H1 (cell line): ENCODE measurements around the gene ADAMTSL2. TPM values are rescaled to one million over a fixed set of nuclear protein-coding genes. Genes with fewer than 3 reads are reported as not detected.

Experiments used
- CTCF ChIA-PET: fragments of 300-600 bp; sonication (Branson Sonifier 250); formaldehyde crosslinking; loops from one replicate; lab custom pipeline; 2021; ENCODE audit not compliant: partially characterized antibody; lab: Charles Lee
- POLR2A ChIA-PET: fragments of 300-600 bp; sonication (Branson Sonifier 250); formaldehyde crosslinking; loops from one replicate; lab custom pipeline; 2021; ENCODE audit warnings: inconsistent platforms; ENCODE audit not compliant: partially characterized antibody; lab: Charles Lee
- DNase-seq, 2 experiments: peaks; one replicate each; pipeline versions ENCODE4 v3.0.0 to v3.0.0-alpha.2; 2010 to 2022; ENCODE audit warnings: low spot score in 2 of 2, low read depth in 1 of 2, mixed read lengths in 1 of 2
- FAIRE-seq: peaks from 2 replicates; lab custom pipeline; 2011; peaks lifted over from hg19 to GRCh38; lab: Jason Lieb, UNC
- H2AFZ ChIP-seq: 2 replicates; pipeline ENCODE4 v1.8.1; 2012; ENCODE audit warnings: low read length, inconsistent platforms
- H2AK5ac ChIP-seq: 2 replicates; pipeline ENCODE4 v1.6.1; 2013; ENCODE audit warnings: low read depth, low read length
- H2BK120ac ChIP-seq: replicated peaks from 2 replicates; pipeline ENCODE3; 2013; ENCODE audit warnings: low read depth, low read length, inconsistent platforms
- H2BK12ac ChIP-seq: 2 replicates; pipeline ENCODE4 v1.6.1; 2013; ENCODE audit warnings: low read depth, low read length
- H2BK15ac ChIP-seq: 2 replicates; pipeline ENCODE4 v1.6.1; 2013; ENCODE audit warnings: low read length
- H2BK20ac ChIP-seq: 2 replicates; pipeline ENCODE4 v1.6.1; 2013; ENCODE audit warnings: low read length
- H2BK5ac ChIP-seq: 2 replicates; pipeline ENCODE4 v1.6.1; 2013; ENCODE audit warnings: low read depth, low read length
- H3K14ac ChIP-seq: 2 replicates; pipeline ENCODE4 v1.6.1; 2013; ENCODE audit warnings: inconsistent platforms; ENCODE audit not compliant: insufficient read length
- H3K18ac ChIP-seq: 2 replicates; pipeline ENCODE4 v1.6.1; 2013; ENCODE audit warnings: low read length; ENCODE audit errors: extremely low read depth
- H3K23ac ChIP-seq: 2 replicates; pipeline ENCODE4 v1.6.1; 2013; ENCODE audit warnings: inconsistent platforms; ENCODE audit not compliant: insufficient read length
- H3K23me2 ChIP-seq: 2 replicates; pipeline ENCODE4 v1.6.1; 2013; ENCODE audit warnings: low read depth, low read length
- H3K27ac ChIP-seq: 2 replicates; pipeline ENCODE4 v1.6.1; 2011; ENCODE audit warnings: low read depth, low read length, inconsistent platforms
- H3K27me3 ChIP-seq, 4 experiments: replicated peaks in 1 of 4; 1 replicate in 1 of 4; 2 replicates in 3 of 4; pipeline versions ENCODE4 v1.6.1 to v1.8.1; 2011 to 2013; ENCODE audit warnings: low read length in 3 of 4, mild to moderate bottlenecking in 3 of 4, inconsistent platforms in 2 of 4, mixed read lengths in 2 of 4, moderate library complexity in 1 of 4; ENCODE audit not compliant: control insufficient read depth in 3 of 4, insufficient read depth in 3 of 4; ENCODE audit errors: extremely low read depth in 1 of 4
- H3K36me3 ChIP-seq, 4 experiments: 2 replicates each; pipeline versions ENCODE4 v1.6.1 to v1.8.1; 2011 to 2013; ENCODE audit warnings: mild to moderate bottlenecking in 4 of 4, low read length in 3 of 4, moderate library complexity in 2 of 4, control low read depth in 1 of 4, inconsistent platforms in 1 of 4; ENCODE audit not compliant: insufficient read depth in 4 of 4, control insufficient read depth in 2 of 4
- H3K4ac ChIP-seq: replicated peaks from 2 replicates; pipeline ENCODE3; 2013; ENCODE audit warnings: low read length, low read depth, mixed read lengths, inconsistent platforms; ENCODE audit not compliant: insufficient read length
- H3K4me1 ChIP-seq, 4 experiments: replicated peaks in 1 of 4; 1 replicate in 1 of 4; 2 replicates in 3 of 4; pipeline versions ENCODE4 v1.6.1 to v1.8.1; 2011 to 2013; ENCODE audit warnings: low read length in 3 of 4, inconsistent platforms in 2 of 4, mixed read lengths in 1 of 4; ENCODE audit not compliant: insufficient read depth in 4 of 4, control insufficient read depth in 3 of 4
- H3K4me2 ChIP-seq, 2 experiments: 2 replicates each; pipeline versions ENCODE4 v1.6.1 to v1.8.1; 2011 to 2013; ENCODE audit warnings: low read depth in 2 of 2, low read length in 2 of 2, control low read depth in 1 of 2, inconsistent platforms in 1 of 2, mild to moderate bottlenecking in 1 of 2; ENCODE audit not compliant: insufficient read depth in 1 of 2
- H3K4me3 ChIP-seq, 4 experiments: fragments of 200-600, 300-600 bp in 1 of 4; sonication (generic), shearing (Covaris generic), sonication (Bioruptor Twin) in 1 of 4; 2 replicates each; pipeline versions ENCODE4 v1.5.1 to v1.8.1; 2011 to 2016; ENCODE audit warnings: low read length in 4 of 4, low read depth in 3 of 4, control low read depth in 2 of 4, inconsistent platforms in 2 of 4, mild to moderate bottlenecking in 2 of 4, mixed read lengths in 1 of 4, moderate library complexity in 1 of 4; ENCODE audit not compliant: insufficient read depth in 2 of 4; ENCODE audit errors: extremely low read depth in 1 of 4
- H3K56ac ChIP-seq: replicated peaks from 2 replicates; pipeline ENCODE3; 2013; ENCODE audit warnings: low read depth, mild to moderate bottlenecking, mixed read lengths, low read length, inconsistent platforms; ENCODE audit not compliant: insufficient read length
- H3K79me1 ChIP-seq: 2 replicates; pipeline ENCODE4 v1.6.1; 2013; ENCODE audit warnings: low read depth, low read length, control low read depth
- H3K79me2 ChIP-seq, 2 experiments: 2 replicates each; pipeline versions ENCODE4 v1.6.1 to v1.8.1; 2012 to 2013; ENCODE audit warnings: low read length in 2 of 2, mild to moderate bottlenecking in 2 of 2, inconsistent platforms in 1 of 2; ENCODE audit not compliant: insufficient read depth in 2 of 2, control insufficient read depth in 1 of 2
- H3K9ac ChIP-seq, 4 experiments: replicated peaks in 1 of 4; 1 replicate in 1 of 4; 2 replicates in 3 of 4; pipeline versions ENCODE4 v1.6.1 to v1.8.1; 2011 to 2013; ENCODE audit warnings: low read depth in 3 of 4, low read length in 3 of 4, control low read depth in 2 of 4, mild to moderate bottlenecking in 2 of 4, moderate library complexity in 2 of 4, inconsistent platforms in 1 of 4; ENCODE audit errors: extremely low read depth in 1 of 4
- H3K9me3 ChIP-seq, 2 experiments: 2 replicates each; pipeline versions ENCODE4 v1.6.1 to v1.8.1; 2012 to 2013; ENCODE audit warnings: mild to moderate bottlenecking in 2 of 2, moderate library complexity in 2 of 2, control low read depth in 1 of 2, inconsistent platforms in 1 of 2, low read depth in 1 of 2, low read length in 1 of 2, mixed read lengths in 1 of 2; ENCODE audit not compliant: insufficient read depth in 2 of 2
- H4K20me1 ChIP-seq, 2 experiments: replicated peaks in 1 of 2; 2 replicates each; pipeline versions ENCODE3 to v1.8.1; 2011 to 2013; ENCODE audit warnings: inconsistent platforms in 2 of 2, low read length in 2 of 2, mild to moderate bottlenecking in 1 of 2; ENCODE audit not compliant: insufficient read depth in 2 of 2, control insufficient read depth in 1 of 2
- H4K5ac ChIP-seq: 2 replicates; pipeline ENCODE4 v1.6.1; 2013; ENCODE audit warnings: low read length, low read depth, mixed read lengths, inconsistent platforms; ENCODE audit not compliant: insufficient read length
- H4K8ac ChIP-seq: 2 replicates; pipeline ENCODE4 v1.8.0; 2013; ENCODE audit warnings: mild to moderate bottlenecking, moderate library complexity, low read length, inconsistent platforms; ENCODE audit not compliant: insufficient read depth; ENCODE audit errors: extremely low read depth
- H4K91ac ChIP-seq: replicated peaks from 2 replicates; pipeline ENCODE3; 2013; ENCODE audit warnings: low read length, mixed read lengths, inconsistent platforms; ENCODE audit not compliant: insufficient read length
- CTBP2 ChIP-seq: IDR thresholded peaks from 2 replicates; pipeline ENCODE4 v1.7.0; 2011; ENCODE audit warnings: borderline replicate concordance, mild to moderate bottlenecking, moderate library complexity, mixed read lengths, low read length; ENCODE audit not compliant: insufficient read depth, insufficient read length
- HDAC6 ChIP-seq: IDR thresholded peaks from one replicate; pipeline ENCODE4 v1.7.1; 2012; ENCODE audit warnings: low read depth, mild to moderate bottlenecking, inconsistent platforms, low read length, moderate library complexity
- RAD21 ChIP-seq, 2 experiments: IDR thresholded peaks in 1 of 2; conservative IDR thresholded peaks in 1 of 2; 2 replicates each; pipeline ENCODE4 v1.6.1; 2011; ENCODE audit warnings: low read depth in 2 of 2, low read length in 2 of 2, improper control_type of control experiment in 1 of 2, inconsistent platforms in 1 of 2, mild to moderate bottlenecking in 1 of 2, moderate library complexity in 1 of 2
- SP2 ChIP-seq: IDR thresholded peaks from 2 replicates; pipeline ENCODE4 v1.6.1; 2012; ENCODE audit warnings: mild to moderate bottlenecking, low read length, inconsistent platforms
- SRF ChIP-seq: IDR thresholded peaks from 2 replicates; pipeline ENCODE4 v1.6.1; 2011; ENCODE audit warnings: mild to moderate bottlenecking, low read depth, low read length, moderate library complexity
- SUZ12 ChIP-seq: fragments of 200-600 bp; sonication (generic); IDR thresholded peaks from 2 replicates; pipeline ENCODE4 v1.6.1; 2012; ENCODE audit warnings: mild to moderate bottlenecking, inconsistent platforms, low read length, moderate library complexity, mixed read lengths
- ZNF274 ChIP-seq: IDR thresholded peaks from 2 replicates; pipeline ENCODE4 v1.7.0; 2012; ENCODE audit warnings: low read length, borderline replicate concordance; ENCODE audit errors: extremely low read depth
- WGBS, 2 experiments: shearing (Covaris generic) in 1 of 2; methylation state at CpG; one replicate each; pipeline versions ENCODE4 v1.1.6 to v1.1.7; 2013 to 2015; ENCODE audit warnings: low lambda C conversion rate in 2 of 2, mixed read lengths in 2 of 2, inconsistent platforms in 1 of 2, low coverage in 1 of 2, missing lambda C conversion rate in 1 of 2; ENCODE audit not compliant: insufficient replicate concordance in 2 of 2, insufficient coverage in 1 of 2, insufficient read length in 1 of 2; ENCODE audit errors: extremely low coverage in 1 of 2, missing lambda C conversion rate in 1 of 2; 5-methylcytosine and 5-hydroxymethylcytosine counted together
- polyA plus RNA-seq, 7 experiments: library from polyadenylated mRNA; depleted of rRNA in 3 of 7; stranded (reverse) in 5 of 7; unstranded in 2 of 7; fragments of >200 nt in 5 of 7; fragments of 200-250 nt in 2 of 7; gene quantifications; 1 replicate in 5 of 7; 2 replicates in 1 of 7; 4 replicates in 1 of 7; pipeline versions ENCODE4 v1.2.1 to v1.2.3, GENCODE V29; 2011 to 2013; ENCODE audit warnings: missing spikeins in 2 of 7, mixed read lengths in 2 of 7
- total RNA-seq: library from RNA; stranded (reverse); fragmentation: NEBNext Ultra II Directional; extraction: Animal tissue kit (Norgen Biotek cat#: 25700); gene quantifications from 2 replicates; pipeline ENCODE4 v1.2.1, GENCODE V29; 2021

ADAMTSL2 gene
- total and polyA plus RNA-seq, 2 of the 8 experiments (the other 6 are each of a cell fraction or from before 2014, with no cell fraction given), result 0.74 to 0.76 TPM

DNA sequence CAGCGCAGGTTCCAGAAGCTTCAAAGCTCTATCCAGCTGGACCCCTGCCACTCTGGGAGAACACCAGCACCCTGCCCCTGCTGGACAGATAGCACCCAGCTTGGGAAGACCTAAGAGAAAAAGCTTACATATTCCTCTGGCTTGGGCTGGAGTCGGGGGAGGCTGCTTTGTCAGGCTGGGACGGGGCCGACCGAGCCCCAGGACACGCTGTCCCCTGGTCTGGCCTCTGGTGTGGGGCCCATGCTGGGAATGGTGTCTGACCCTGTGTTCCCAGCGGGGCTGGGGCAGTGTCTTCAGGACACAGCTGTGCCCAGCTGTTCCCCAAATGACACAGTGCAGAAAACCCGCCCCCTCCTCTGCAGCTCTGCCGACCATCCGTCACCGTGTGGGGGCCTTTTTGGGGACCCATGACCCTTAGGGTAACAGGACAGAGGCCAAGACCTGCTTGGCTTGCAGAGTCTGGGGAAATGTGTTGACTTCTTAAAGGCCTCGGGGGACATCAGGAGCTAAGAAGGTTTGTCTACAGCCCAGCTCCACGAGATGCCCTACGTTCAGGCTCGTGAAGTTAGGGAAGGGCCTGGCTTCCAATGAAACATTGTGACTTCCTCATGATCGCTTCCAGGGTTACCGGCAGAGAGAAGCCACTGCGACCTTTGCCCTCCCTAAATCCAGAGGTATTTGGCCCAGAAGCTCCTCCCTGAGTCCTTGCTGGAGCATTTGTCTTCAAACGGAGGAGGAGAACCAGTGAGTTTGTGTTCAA is 35.2 kb upstream of the ADAMTSL2 start:
- Histone ChIP-seq H4K91ac (no peak overlapping the region), H2BK5ac (no peak overlapping the region), H3K27me3 (peaks cover 0 to 2% (median 0%) of the 10 kb centered on the region in 4 experiments; a peak in 1 of 7 replicates), H3K27ac (no peak overlapping the region), H2AK5ac (no peak overlapping the region), H4K20me1 (peaks cover 0 to 12% of the 10 kb centered on the region in 2 experiments), H3K56ac (no peak overlapping the region), H3K4me2 (no peak overlapping the region), H3K4ac (no peak overlapping the region), H3K18ac (no peak overlapping the region), H3K4me3 (no peak overlapping the region), H3K14ac (no peak overlapping the region), H2BK20ac (no peak overlapping the region), H2BK120ac (no peak overlapping the region), H2AFZ (no peak overlapping the region), H4K5ac (no peak overlapping the region), H3K23me2 (peaks cover 11% of the 10 kb centered on the region), H2BK15ac (no peak overlapping the region), H3K79me1 (peaks cover 2% of the 10 kb centered on the region; the same call in 1 of the 2 replicates), H4K8ac (no peak overlapping the region), H3K4me1 (no peaks in the 10 kb centered on the region), H3K79me2 (no peaks in the 10 kb centered on the region; a peak in 1 of 4 replicates), H3K36me3 (peaks cover 0 to 3% (median 0%) of the 10 kb centered on the region in 4 experiments; a peak in 1 of 8 replicates), H3K23ac (no peak overlapping the region), H2BK12ac (no peak overlapping the region), H3K9me3 (peaks cover 2 to 13% of the 10 kb centered on the region in 2 experiments; a peak in 2 of 4 replicates), H3K9ac (no peak overlapping the region)
- TF ChIP-seq SUZ12, result no peak
- no peak for TF ChIP-seq RAD21 (IDR thresholded peaks at IDR 0.05 in 1 of 2, conservative IDR thresholded peaks at IDR 0.05 in 1 of 2; ENCODE audit: low read depth in 2 of 2, low read length in 2 of 2)
- TF ChIP-seq SRF, result no peak
- no peak for TF ChIP-seq ZNF274
- no peak for TF ChIP-seq SP2
- no peak for TF ChIP-seq HDAC6
- no peak for TF ChIP-seq CTBP2
- DNase-seq (no peak), FAIRE-seq (no peak)
- CTCF ChIA-PET, result interaction anchor here (0.7 to 1.7 kb wide), 10 partner anchors 8 to 314 kb away, joined by 3 to 8 read pairs (median 3); no protein-coding TSS in a partner anchor
- WGBS, 2 experiments, result 91% methylated on average over 18 of the region's 19 CpGs; no CpG with 5 or more reads in 1 of the 2 experiments
- POLR2A ChIA-PET, result no interaction called here
